ENCODE measurements around the gene SORBS2. TPM values are rescaled to one million over a fixed set of nuclear protein-coding genes. Genes with fewer than 3 reads are reported as not detected.

Gene SORBS2
- total RNA-seq, 1 donor, result 2.1 TPM

- no peaks in the 10 kb centered on the region for H3K27me3 ChIP-seq (ENCODE audit: insufficient read depth, low read length)
- H3K4me3 ChIP-seq (ENCODE audit: low read length), result no peak overlapping the region
- H3K9me3 ChIP-seq (ENCODE audit: low read depth, low read length), result no peaks in the 10 kb centered on the region
- no peaks in the 10 kb centered on the region for H3K4me1 ChIP-seq (ENCODE audit: insufficient read depth, low read length)
Measured at GRCh38 chr4:185839194-185839712, 27.3 kb upstream of the SORBS2 start.

GRCh38 chr4:185838514-185839193 is 26.7 kb upstream of the SORBS2 start:
- Histone ChIP-seq H3K9me3 (ENCODE audit: low read depth, low read length) (no peaks in the 10 kb centered on the region), H3K4me3 (ENCODE audit: low read length) (no peak overlapping the region), H3K27me3 (ENCODE audit: insufficient read depth, low read length) (no peaks in the 10 kb centered on the region), H3K4me1 (ENCODE audit: insufficient read depth, low read length) (no peaks in the 10 kb centered on the region)

DNA sequence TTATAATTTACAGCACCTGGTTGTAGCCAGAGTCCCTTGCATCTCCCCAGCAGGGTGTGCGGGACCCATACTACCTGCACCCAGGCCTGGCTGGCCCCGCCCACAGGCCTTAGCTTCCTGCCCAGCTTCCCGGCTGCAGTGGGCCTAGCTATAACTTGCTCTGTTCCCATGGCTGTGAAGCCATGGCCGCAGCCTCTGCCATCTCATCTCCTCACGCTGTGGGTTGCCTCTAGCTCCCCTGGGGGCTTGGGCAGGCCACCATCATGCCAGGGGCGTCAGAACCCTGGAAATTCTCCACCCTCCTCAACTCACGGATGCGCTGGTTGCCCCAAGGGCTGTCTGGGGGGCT is 26.1 kb upstream of the SORBS2 start:
- no peaks in the 10 kb centered on the region for H3K9me3 ChIP-seq (ENCODE audit: low read depth, low read length)
- no peak overlapping the region for H3K4me3 ChIP-seq (ENCODE audit: low read length)
- H3K4me1 ChIP-seq (ENCODE audit: insufficient read depth, low read length), result no peaks in the 10 kb centered on the region
- H3K27me3 ChIP-seq (ENCODE audit: insufficient read depth, low read length), result no peaks in the 10 kb centered on the region

GRCh38 chr4:185837415-185838103 is 25.6 kb upstream of the SORBS2 start:
- Histone ChIP-seq H3K27me3 (ENCODE audit: insufficient read depth, low read length) (no peaks in the 10 kb centered on the region), H3K4me1 (ENCODE audit: insufficient read depth, low read length) (no peaks in the 10 kb centered on the region), H3K9me3 (ENCODE audit: low read depth, low read length) (no peaks in the 10 kb centered on the region), H3K4me3 (ENCODE audit: low read length) (no peak overlapping the region)

DNA sequence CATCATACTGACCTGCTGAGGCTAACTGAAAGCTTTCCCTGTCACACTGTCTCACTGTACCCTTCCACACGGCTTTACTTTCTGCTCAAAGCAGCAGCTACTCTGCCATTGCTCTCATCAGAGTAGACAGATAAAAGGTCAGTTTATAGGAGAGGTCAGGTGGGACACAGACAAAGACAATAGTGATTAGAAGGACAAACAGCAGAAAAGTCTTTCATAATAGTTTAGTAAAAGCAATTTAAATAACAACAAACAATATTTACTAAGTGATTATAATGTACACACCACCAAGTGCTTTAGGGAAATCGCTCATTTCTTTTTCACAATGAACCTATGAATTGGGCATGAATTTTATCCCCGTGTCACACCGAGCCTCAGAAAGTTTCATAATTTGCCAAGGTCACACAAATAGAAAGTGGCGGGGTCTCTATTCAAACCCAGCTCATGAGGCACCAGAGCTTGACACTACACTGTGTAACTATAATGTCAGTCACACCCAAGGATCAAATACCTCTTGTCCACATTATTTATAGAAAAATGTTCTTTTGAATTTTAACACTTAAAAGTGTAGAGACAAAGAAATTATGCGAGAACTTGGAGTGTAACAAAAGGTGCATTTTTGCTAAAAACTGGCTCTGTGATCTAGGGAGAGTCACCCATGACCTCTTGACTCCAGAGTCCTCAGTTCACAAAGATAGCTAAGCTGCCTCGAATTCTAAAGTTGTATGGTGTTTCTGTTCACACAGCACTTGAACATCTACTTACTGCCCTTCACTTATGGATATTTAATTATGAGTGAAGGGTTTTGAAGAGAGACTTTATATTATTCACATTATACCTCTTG is 24.5 kb upstream of the SORBS2 start:
- Histone ChIP-seq H3K9me3 (ENCODE audit: low read depth, low read length) (no peaks in the 10 kb centered on the region), H3K27me3 (ENCODE audit: insufficient read depth, low read length) (no peaks in the 10 kb centered on the region), H3K4me3 (ENCODE audit: low read length) (no peak overlapping the region), H3K4me1 (ENCODE audit: insufficient read depth, low read length) (no peaks in the 10 kb centered on the region)

DNA sequence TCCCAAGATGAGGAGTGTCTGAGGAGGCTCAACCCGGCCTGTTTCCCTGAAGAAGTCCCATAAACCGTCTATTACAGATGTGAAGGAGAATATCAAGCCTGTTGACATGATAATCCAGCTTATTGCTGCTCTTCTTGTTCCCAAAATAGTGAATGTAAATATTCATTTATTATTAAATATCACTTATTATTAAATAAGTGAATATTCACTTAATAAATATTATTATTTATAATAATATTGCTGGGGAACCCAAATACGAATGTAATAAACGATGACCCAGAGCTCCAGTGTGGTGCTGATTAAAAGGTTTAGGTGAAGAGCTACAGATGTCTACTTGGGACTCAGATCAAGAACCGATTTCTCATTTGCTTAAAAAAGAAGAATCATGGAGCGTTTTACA is 23.8 kb upstream of the SORBS2 start:
- Histone ChIP-seq H3K4me1 (ENCODE audit: insufficient read depth, low read length) (no peaks in the 10 kb centered on the region), H3K4me3 (ENCODE audit: low read length) (no peak overlapping the region), H3K9me3 (ENCODE audit: low read depth, low read length) (no peaks in the 10 kb centered on the region), H3K27me3 (ENCODE audit: insufficient read depth, low read length) (no peaks in the 10 kb centered on the region)

DNA sequence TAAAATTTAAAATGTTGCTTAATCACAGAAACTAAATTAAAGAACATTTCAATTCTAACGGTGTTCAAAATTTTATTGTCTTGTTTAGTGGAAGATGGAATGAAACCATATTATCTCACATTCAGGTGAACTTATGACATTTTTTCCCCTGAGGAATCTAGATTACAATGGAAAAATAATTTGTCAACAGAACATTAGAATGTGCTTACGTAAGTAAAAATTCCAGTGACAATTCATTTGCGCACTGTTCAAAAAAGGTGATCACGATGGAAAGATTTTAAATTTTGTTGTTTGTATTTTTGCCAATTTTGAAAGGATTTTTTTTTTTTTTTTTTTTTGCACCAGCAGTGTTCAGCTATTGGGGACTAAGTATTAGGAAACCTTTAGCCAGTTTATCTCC is 23.3 kb upstream of the SORBS2 start:
- Histone ChIP-seq H3K4me1 (ENCODE audit: insufficient read depth, low read length) (no peaks in the 10 kb centered on the region), H3K27me3 (ENCODE audit: insufficient read depth, low read length) (no peaks in the 10 kb centered on the region), H3K4me3 (ENCODE audit: low read length) (no peak overlapping the region), H3K9me3 (ENCODE audit: low read depth, low read length) (no peaks in the 10 kb centered on the region)

- Histone ChIP-seq H3K9me3 (ENCODE audit: low read depth, low read length) (no peaks in the 10 kb centered on the region), H3K4me1 (ENCODE audit: insufficient read depth, low read length) (no peaks in the 10 kb centered on the region), H3K27me3 (ENCODE audit: insufficient read depth, low read length) (no peaks in the 10 kb centered on the region), H3K4me3 (ENCODE audit: low read length) (no peak overlapping the region)
Measured at GRCh38 chr4:185834778-185835177, 22.8 kb upstream of the SORBS2 start.

GRCh38 chr4:185834088-185834487 is 22.1 kb upstream of the SORBS2 start:
- Histone ChIP-seq H3K9me3 (ENCODE audit: low read depth, low read length) (no peaks in the 10 kb centered on the region), H3K27me3 (ENCODE audit: insufficient read depth, low read length) (no peaks in the 10 kb centered on the region), H3K4me3 (ENCODE audit: low read length) (no peak overlapping the region), H3K4me1 (ENCODE audit: insufficient read depth, low read length) (no peaks in the 10 kb centered on the region)

GRCh38 chr4:185833055-185833598 is 21.1 kb upstream of the SORBS2 start:
- H3K9me3 ChIP-seq (ENCODE audit: low read depth, low read length), result no peaks in the 10 kb centered on the region
- H3K4me3 ChIP-seq (ENCODE audit: low read length), result no peak overlapping the region
- no peaks in the 10 kb centered on the region for H3K4me1 ChIP-seq (ENCODE audit: insufficient read depth, low read length)
- no peaks in the 10 kb centered on the region for H3K27me3 ChIP-seq (ENCODE audit: insufficient read depth, low read length)

DNA sequence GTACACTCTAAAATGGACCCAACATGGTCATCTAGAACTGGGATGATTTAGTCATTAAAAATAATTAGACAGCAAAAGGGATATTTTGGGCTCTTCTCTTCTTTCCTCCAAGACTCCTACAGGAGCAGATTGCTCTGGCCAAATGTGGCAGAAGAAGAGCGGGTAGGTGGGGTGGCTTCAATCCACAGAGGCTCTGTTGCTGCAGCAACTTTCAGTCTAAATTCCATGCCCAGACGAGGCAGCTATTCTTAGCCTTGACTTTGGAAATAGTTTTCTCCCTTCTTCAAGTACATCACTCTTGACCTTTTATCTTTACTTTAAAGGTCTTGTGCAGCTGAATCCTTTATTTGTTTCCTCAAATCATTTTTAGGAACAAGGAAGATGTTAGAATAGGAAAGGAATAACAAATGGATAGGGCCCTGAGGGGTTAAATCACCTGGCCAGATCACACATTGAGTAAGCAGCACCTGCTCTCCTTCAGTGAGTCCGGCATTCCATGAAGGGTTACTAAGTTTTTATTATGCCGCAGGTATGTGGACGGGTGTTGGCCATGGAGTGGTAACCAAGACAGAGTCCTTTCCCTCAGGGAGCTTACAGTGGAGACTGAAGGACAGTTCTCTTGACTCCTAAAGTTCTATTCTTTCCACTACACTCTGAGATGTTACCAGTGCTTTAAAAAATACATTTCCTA is 19.3 kb upstream of the SORBS2 start:
- no peak overlapping the region for H3K4me3 ChIP-seq (ENCODE audit: low read length)
- no peaks in the 10 kb centered on the region for H3K9me3 ChIP-seq (ENCODE audit: low read depth, low read length)
- H3K27me3 ChIP-seq (ENCODE audit: insufficient read depth, low read length), result no peaks in the 10 kb centered on the region
- no peaks in the 10 kb centered on the region for H3K4me1 ChIP-seq (ENCODE audit: insufficient read depth, low read length)

GRCh38 chr4:185830263-185830994 is 18.4 kb upstream of the SORBS2 start:
- Histone ChIP-seq H3K27me3 (ENCODE audit: insufficient read depth, low read length) (no peaks in the 10 kb centered on the region), H3K9me3 (ENCODE audit: low read depth, low read length) (no peaks in the 10 kb centered on the region), H3K4me3 (ENCODE audit: low read length) (no peak overlapping the region), H3K4me1 (ENCODE audit: insufficient read depth, low read length) (no peaks in the 10 kb centered on the region)

DNA sequence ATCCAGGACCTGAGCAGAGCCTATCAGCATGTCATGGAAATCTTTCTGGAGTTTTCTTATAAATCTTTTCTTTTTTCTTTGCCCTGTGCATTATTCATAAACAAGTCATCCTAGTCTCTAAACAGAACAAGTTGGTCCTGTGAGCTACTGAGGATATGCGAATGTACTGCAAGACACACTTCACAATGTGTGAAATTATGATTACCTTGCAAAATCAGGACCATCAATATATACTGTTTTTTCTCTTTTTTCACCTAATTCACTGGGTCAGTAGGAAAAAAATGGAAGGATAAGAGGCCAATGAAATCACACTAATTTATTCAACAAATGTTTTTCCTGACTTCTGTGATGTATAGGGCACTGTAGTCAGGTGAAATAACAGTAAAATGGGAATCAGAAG is 14.4 kb upstream of the SORBS2 start:
- Histone ChIP-seq H3K4me3 (ENCODE audit: low read length) (no peak overlapping the region), H3K27me3 (ENCODE audit: insufficient read depth, low read length) (no peaks in the 10 kb centered on the region), H3K4me1 (ENCODE audit: insufficient read depth, low read length) (no peaks in the 10 kb centered on the region), H3K9me3 (ENCODE audit: low read depth, low read length) (no peaks in the 10 kb centered on the region)

GRCh38 chr4:185825737-185826136 is 13.7 kb upstream of the SORBS2 start:
- Histone ChIP-seq H3K4me1 (ENCODE audit: insufficient read depth, low read length) (no peaks in the 10 kb centered on the region), H3K4me3 (ENCODE audit: low read length) (no peak overlapping the region), H3K9me3 (ENCODE audit: low read depth, low read length) (no peaks in the 10 kb centered on the region), H3K27me3 (ENCODE audit: insufficient read depth, low read length) (no peaks in the 10 kb centered on the region)
